HFFc6 (cell line): ENCODE measurements around the gene FOXP1. TPM values are rescaled to one million over a fixed set of nuclear protein-coding genes. Genes with fewer than 3 reads are reported as not detected.
A peak's percentile ranks its signal among the peaks of the same experiment; 100 is the strongest.

Experiments used
- DNase-seq: peaks from one replicate; pipeline ENCODE4 v3.0.0-alpha.2; 2018
- H3K27ac Mint-ChIP-seq: 2 replicates; pipeline ENCODE4 v1.8.0; 2020; ENCODE audit warnings: mild to moderate bottlenecking, mixed read lengths
- H3K27me3 Mint-ChIP-seq: 2 replicates; pipeline ENCODE4 v1.8.0; 2021; ENCODE audit warnings: mild to moderate bottlenecking, moderate library complexity, mixed read lengths; ENCODE audit not compliant: insufficient read depth
- H3K36me3 Mint-ChIP-seq: 2 replicates; pipeline ENCODE4 v1.8.0; 2021; ENCODE audit warnings: low read depth, mixed read lengths
- H3K4me1 Mint-ChIP-seq: 2 replicates; pipeline ENCODE4 v1.8.0; 2020; ENCODE audit warnings: low read depth, mixed read lengths
- H3K4me3 Mint-ChIP-seq: 2 replicates; pipeline ENCODE4 v1.8.0; 2020; ENCODE audit warnings: mild to moderate bottlenecking, moderate library complexity, mixed read lengths
- H3K9me3 Mint-ChIP-seq: 2 replicates; pipeline ENCODE4 v1.8.0; 2020; ENCODE audit warnings: mild to moderate bottlenecking, mixed read lengths
- total RNA-seq, 6 experiments: library from RNA; stranded (reverse); fragmentation: NEBNext Ultra II Directional; extraction: Animal tissue kit (Norgen Biotek cat#: 25700); gene quantifications; 2 replicates in 1 of 6; 3 replicates in 5 of 6; pipeline ENCODE4 v1.2.3, GENCODE V29; 2021
- TF ChIP-seq, protein P1 (sequence below): fragments of 200-600 bp; sonication (generic); IDR thresholded peaks from 2 replicates; pipeline ENCODE4 v1.5.0; 2021; ENCODE audit warnings: antibody characterized with exemption, mild to moderate bottlenecking

Gene FOXP1
- total RNA-seq, 6 experiments from 2014 or later: 32.2 to 59.3 (median 52.0) TPM

DNA sequence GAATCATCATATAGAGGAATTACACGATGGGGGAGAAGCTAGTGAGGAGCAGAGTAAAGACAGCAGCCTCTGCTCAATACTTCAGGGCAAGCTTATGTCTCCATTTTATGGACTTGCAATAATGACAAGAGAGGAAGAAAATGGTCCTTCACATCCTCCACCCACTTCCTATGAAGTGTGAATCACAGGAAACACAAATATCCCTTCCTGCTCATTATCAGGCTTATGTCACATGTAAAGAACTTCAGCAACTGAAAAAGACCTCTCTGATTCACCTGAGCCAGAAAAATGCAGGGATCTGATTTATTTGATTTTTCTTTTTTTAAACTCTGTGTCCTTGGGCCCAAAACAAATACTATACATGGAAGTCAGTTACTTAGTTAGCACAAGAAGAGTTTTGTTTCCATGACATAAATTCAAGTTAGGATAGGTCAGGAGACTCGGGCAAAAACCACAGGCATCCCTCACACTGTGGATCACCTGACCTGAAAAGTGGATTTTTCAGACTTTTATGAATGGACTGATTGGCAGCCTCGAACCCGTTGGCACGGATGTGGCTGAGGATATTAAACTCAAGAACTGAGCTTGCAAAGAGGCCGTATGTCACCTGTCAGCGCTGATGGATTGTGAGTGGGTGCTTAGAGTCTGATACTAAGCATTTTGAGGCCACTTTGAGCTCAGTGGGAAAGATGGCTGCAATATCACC, 650.3 kb downstream of the FOXP1 start:
- H3K27me3 Mint-ChIP-seq: no peaks in the 10 kb centered on the region
- H3K9me3 Mint-ChIP-seq: no peaks in the 10 kb centered on the region
- no peak for DNase-seq
- no peak overlapping the region for H3K27ac Mint-ChIP-seq
- H3K4me3 Mint-ChIP-seq: no peak overlapping the region
- no peaks in the 10 kb centered on the region for H3K36me3 Mint-ChIP-seq
- peaks cover 9% of the 10 kb centered on the region for H3K4me1 Mint-ChIP-seq
- TF ChIP-seq, protein P1, sequence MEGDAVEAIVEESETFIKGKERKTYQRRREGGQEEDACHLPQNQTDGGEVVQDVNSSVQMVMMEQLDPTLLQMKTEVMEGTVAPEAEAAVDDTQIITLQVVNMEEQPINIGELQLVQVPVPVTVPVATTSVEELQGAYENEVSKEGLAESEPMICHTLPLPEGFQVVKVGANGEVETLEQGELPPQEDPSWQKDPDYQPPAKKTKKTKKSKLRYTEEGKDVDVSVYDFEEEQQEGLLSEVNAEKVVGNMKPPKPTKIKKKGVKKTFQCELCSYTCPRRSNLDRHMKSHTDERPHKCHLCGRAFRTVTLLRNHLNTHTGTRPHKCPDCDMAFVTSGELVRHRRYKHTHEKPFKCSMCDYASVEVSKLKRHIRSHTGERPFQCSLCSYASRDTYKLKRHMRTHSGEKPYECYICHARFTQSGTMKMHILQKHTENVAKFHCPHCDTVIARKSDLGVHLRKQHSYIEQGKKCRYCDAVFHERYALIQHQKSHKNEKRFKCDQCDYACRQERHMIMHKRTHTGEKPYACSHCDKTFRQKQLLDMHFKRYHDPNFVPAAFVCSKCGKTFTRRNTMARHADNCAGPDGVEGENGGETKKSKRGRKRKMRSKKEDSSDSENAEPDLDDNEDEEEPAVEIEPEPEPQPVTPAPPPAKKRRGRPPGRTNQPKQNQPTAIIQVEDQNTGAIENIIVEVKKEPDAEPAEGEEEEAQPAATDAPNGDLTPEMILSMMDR: no peak

DNA sequence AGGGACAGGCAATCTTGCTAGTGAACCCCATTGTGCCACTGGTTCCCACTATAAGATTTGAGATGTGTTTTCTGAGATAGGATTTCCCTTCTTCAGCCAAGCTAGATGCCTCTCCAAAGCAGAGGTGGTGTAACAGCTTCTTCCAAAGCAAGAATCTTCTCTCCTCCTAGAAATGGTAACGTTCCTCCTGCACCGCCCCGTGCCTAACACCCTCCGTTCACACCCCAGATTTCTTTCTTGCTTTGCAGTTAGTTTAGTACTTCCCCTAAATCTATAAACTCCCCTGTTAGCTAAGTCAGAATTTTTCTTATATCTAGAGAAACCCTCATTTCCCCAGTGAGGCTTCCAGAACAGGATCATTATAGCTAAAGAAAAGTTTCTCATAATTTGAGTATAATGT, 653.5 kb downstream of the FOXP1 start:
- TF ChIP-seq, protein P1: no peak
- no peak for DNase-seq
- no peak overlapping the region for H3K27ac Mint-ChIP-seq
- peaks cover 2% of the 10 kb centered on the region; the same call in 1 of the 2 replicates for H3K27me3 Mint-ChIP-seq
- no peaks in the 10 kb centered on the region for H3K36me3 Mint-ChIP-seq
- no peaks in the 10 kb centered on the region for H3K9me3 Mint-ChIP-seq
- H3K4me1 Mint-ChIP-seq: peaks cover 9% of the 10 kb centered on the region
- H3K4me3 Mint-ChIP-seq: no peak overlapping the region

DNA sequence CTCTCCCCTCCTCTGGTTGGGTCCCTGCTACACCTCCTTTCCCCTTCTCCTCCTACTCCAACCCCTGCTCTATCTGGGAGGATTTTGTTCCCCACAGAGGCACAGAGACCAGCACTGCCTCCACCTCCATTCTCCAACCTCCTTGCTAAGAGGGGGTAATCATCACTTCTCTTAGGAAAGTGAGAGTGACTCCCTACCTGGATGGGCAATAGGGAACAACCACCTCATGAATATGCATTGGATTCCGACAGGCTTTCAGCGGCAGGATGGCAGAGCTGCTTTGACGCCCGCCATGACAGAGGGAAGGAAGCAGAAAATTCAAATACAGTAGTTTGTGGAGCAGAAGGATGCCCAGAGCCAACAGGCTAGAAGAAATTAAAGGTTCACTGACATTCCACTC, 656.3 kb downstream of the FOXP1 start:
- DNase-seq: no peak

DNA sequence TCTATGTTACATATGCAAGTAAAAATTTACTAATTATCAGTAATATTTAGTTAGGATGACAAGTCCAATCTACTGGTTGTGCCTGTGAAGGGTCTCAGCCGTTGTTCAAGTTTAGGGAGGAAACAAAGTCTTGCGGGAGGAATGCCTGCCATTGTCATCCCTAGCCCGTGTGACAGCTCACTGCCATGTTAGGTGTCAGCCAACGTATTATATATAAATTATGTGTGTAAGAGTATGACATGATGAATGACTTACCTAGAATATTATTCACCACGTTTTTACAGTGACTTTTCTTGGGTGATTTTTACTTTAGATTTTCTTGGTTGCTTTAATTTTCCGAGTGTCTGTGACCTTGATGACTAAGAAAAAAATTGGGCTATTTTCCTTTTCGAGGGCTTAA, 656.7 kb downstream of the FOXP1 start:
- Mint-ChIP-seq H3K4me1 (no peaks in the 10 kb centered on the region), H3K36me3 (peaks cover 7% of the 10 kb centered on the region), H3K9me3 (0 out of 2 replicates have a peak, but pooled peaks cover 3% of the 10 kb centered on the region), H3K4me3 (no peak overlapping the region), H3K27ac (no peak overlapping the region), H3K27me3 (peaks cover 6% of the 10 kb centered on the region)
- DNase-seq: no peak
- TF ChIP-seq, protein P1: no peak

More for the DNA sequence above, 656.3 kb downstream of the FOXP1 start:
- no peaks in the 10 kb centered on the region for H3K4me1 Mint-ChIP-seq
- TF ChIP-seq, protein P1: no peak
- no peak overlapping the region for H3K4me3 Mint-ChIP-seq
- no peak overlapping the region for H3K27ac Mint-ChIP-seq
- 0 out of 2 replicates have a peak, but pooled peaks cover 3% of the 10 kb centered on the region for H3K9me3 Mint-ChIP-seq
- H3K36me3 Mint-ChIP-seq: peaks cover 7% of the 10 kb centered on the region
- peaks cover 6% of the 10 kb centered on the region for H3K27me3 Mint-ChIP-seq

DNA sequence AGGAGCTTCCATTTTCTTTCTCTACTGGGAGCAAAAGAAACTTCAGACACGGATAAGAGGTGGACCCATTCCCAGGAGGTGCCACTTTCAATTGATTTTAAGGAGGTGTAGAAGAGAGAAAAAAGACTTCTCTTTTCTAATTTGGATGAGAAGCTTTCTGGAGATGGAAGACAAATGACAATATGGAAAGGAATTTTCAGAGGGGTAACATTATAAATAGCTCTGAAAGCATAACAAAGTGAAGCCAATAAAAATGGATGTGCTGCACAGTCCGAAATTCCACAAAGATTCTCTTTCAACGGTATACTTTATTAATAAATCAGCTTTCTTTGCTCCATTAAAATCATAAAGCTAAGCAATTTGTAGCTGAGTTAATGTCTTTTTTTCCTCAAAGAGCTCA, 663.9 kb downstream of the FOXP1 start:
- H3K36me3 Mint-ChIP-seq: peaks cover 7% of the 10 kb centered on the region
- peak overlapping the region; percentile 50; the same call in 1 of the 2 replicates for H3K4me3 Mint-ChIP-seq
- peaks cover 24% of the 10 kb centered on the region for H3K4me1 Mint-ChIP-seq
- DNase-seq: no peak
- H3K27ac Mint-ChIP-seq: peak overlapping the region; percentile 79
- TF ChIP-seq, protein P1: no peak
- H3K9me3 Mint-ChIP-seq: 0 out of 2 replicates have a peak, but pooled peaks cover 3% of the 10 kb centered on the region
- peaks cover 3% of the 10 kb centered on the region; the same call in 1 of the 2 replicates for H3K27me3 Mint-ChIP-seq
